HepG2 (cell line): ENCODE measurements around the gene LRP5. TPM values are rescaled to one million over a fixed set of nuclear protein-coding genes. Genes with fewer than 3 reads are reported as not detected.

Experiments used
- ATAC-seq: fragments of 200-7000 bp; cut with Tn5 transposase; 3 replicates; pipeline ENCODE4 v1.9.1; 2020; ENCODE audit warnings: mild to moderate bottlenecking, moderate library complexity
- BruUV-seq: library from RNA; stranded (reverse); fragments of 400-500 nt; replicated peaks from 2 replicates; lab custom pipeline; 2021; lab: Mats Ljungman, UMichigan
- CTCF ChIA-PET: fragments of 300-600 bp; formaldehyde crosslinking; extraction: SDS; loops from one replicate; lab custom pipeline; 2021; ENCODE audit warnings: low total read pairs, inconsistent platforms, low intra/inter-chr PET ratio; lab: Yijun Ruan, JAX
- POLR2A ChIA-PET: fragments of 350-600 bp; sonication (Branson Sonifier 250); formaldehyde crosslinking; loops from one replicate; lab custom pipeline; 2020; ENCODE audit warnings: antibody characterized with exemption, inconsistent platforms; lab: Yijun Ruan, JAX
- DNase-seq: peaks from one replicate; pipeline ENCODE4 v3.0.0-alpha.2; 2015; ENCODE audit warnings: low spot score
- FAIRE-seq: peaks from 3 replicates; lab custom pipeline; 2011; peaks lifted over from hg19 to GRCh38; lab: Jason Lieb, UNC
- H2AFZ ChIP-seq: one replicate; pipeline ENCODE4 v1.6.1; 2011; ENCODE audit warnings: low read length, inconsistent platforms
- H3K27ac ChIP-seq: fragments of 300-600 bp; 3 replicates; pipeline ENCODE4 v1.8.0; 2011; ENCODE audit warnings: mixed run types, mild to moderate bottlenecking, mixed read lengths, low read length, inconsistent platforms; ENCODE audit not compliant: insufficient read depth; ENCODE audit errors: extremely low read length
- H3K27me3 ChIP-seq, 2 experiments: fragments of 200-600 bp in 1 of 2; 2 replicates in 1 of 2; 3 replicates in 1 of 2; pipeline versions ENCODE4 v1.6.0 to v1.8.0; 2011; ENCODE audit warnings: low read length in 2 of 2, mild to moderate bottlenecking in 2 of 2, moderate library complexity in 2 of 2, inconsistent platforms in 1 of 2; ENCODE audit not compliant: insufficient read depth in 2 of 2, control insufficient read depth in 1 of 2
- H3K36me3 ChIP-seq, 2 experiments: fragments of 200-600 bp in 1 of 2; replicated peaks in 1 of 2; 2 replicates in 1 of 2; 3 replicates in 1 of 2; pipeline versions ENCODE4 v1.5.1 to v1.8.0; 2011; ENCODE audit warnings: low read length in 2 of 2, inconsistent platforms in 1 of 2; ENCODE audit not compliant: insufficient read depth in 2 of 2, control insufficient read depth in 1 of 2
- H3K4me1 ChIP-seq: 2 replicates; pipeline ENCODE4 v1.5.1; 2012; ENCODE audit warnings: low read length, inconsistent platforms; ENCODE audit not compliant: insufficient read depth
- H3K4me2 ChIP-seq: 2 replicates; pipeline ENCODE4 v1.6.0; 2011; ENCODE audit warnings: low read depth, low read length, inconsistent platforms
- H3K4me3 ChIP-seq, 3 experiments: fragments of 200-600 bp in 1 of 3; sonication (generic), shearing (Covaris generic) in 1 of 3; replicated peaks in 1 of 3; 2 replicates each; pipeline ENCODE4 v1.5.1; 2011 to 2016; ENCODE audit warnings: low read length in 3 of 3, inconsistent platforms in 2 of 3, low read depth in 2 of 3, mild to moderate bottlenecking in 2 of 3, control low read depth in 1 of 3, mixed read lengths in 1 of 3; ENCODE audit not compliant: insufficient read depth in 1 of 3
- H3K79me2 ChIP-seq: one replicate; pipeline ENCODE4 v1.6.1; 2011; ENCODE audit warnings: low read length, inconsistent platforms; ENCODE audit not compliant: insufficient read depth
- H3K9ac ChIP-seq: 2 replicates; pipeline ENCODE4 v1.6.0; 2011; ENCODE audit warnings: mild to moderate bottlenecking, low read depth, low read length, inconsistent platforms; ENCODE audit not compliant: insufficient read depth
- H3K9me3 ChIP-seq: 2 replicates; pipeline ENCODE4 v1.5.1; 2012; ENCODE audit warnings: mild to moderate bottlenecking, low read length
- H4K20me1 ChIP-seq: 2 replicates; pipeline ENCODE4 v1.6.0; 2011; ENCODE audit warnings: inconsistent platforms, mild to moderate bottlenecking, low read length, moderate library complexity; ENCODE audit not compliant: insufficient read depth
- AGO2 ChIP-seq: fragments of 200-400 bp; formaldehyde crosslinking; optimal IDR thresholded peaks from 2 replicates; pipeline ENCODE3; 2017; ENCODE audit warnings: mild to moderate bottlenecking, low read depth, low read length, moderate library complexity
- CENPT ChIP-seq: sonication (generic); formaldehyde crosslinking; IDR thresholded peaks from 2 replicates; pipeline ENCODE4 v1.8.0; 2022; ENCODE audit warnings: low read depth, mild to moderate bottlenecking, moderate library complexity, missing genetic modification reagents
- HES4 ChIP-seq: sonication (generic); formaldehyde crosslinking; IDR thresholded peaks from 2 replicates; pipeline ENCODE4 v1.9.0; 2021; ENCODE audit warnings: mild to moderate bottlenecking, missing genetic modification reagents, borderline replicate concordance
- HNRNPLL ChIP-seq: fragments of 200-400 bp; formaldehyde crosslinking; IDR thresholded peaks from 2 replicates; pipeline ENCODE4 v1.6.1; 2017; ENCODE audit warnings: mild to moderate bottlenecking, low read depth, low read length; ENCODE audit not compliant: poor library complexity, severe bottlenecking
- NR0B2 ChIP-seq: sonication (generic); formaldehyde crosslinking; IDR thresholded peaks from 2 replicates; pipeline ENCODE4 v1.4.0; 2020; ENCODE audit warnings: mild to moderate bottlenecking, missing genetic modification reagents
- PCBP1 ChIP-seq: fragments of 200-400 bp; formaldehyde crosslinking; IDR thresholded peaks from 2 replicates; pipeline ENCODE4 v1.6.1; 2017; ENCODE audit warnings: mild to moderate bottlenecking, low read depth, low read length, borderline replicate concordance
- RBM22 ChIP-seq: fragments of 200-400 bp; formaldehyde crosslinking; optimal IDR thresholded peaks from 2 replicates; pipeline ENCODE3; 2017; ENCODE audit warnings: mild to moderate bottlenecking, low read length, moderate library complexity
- ZBTB26 ChIP-seq: IDR thresholded peaks from 2 replicates; pipeline ENCODE4 v1.6.1; 2016; ENCODE audit warnings: missing compliant biosample characterization, missing genetic modification reagents, borderline replicate concordance
- ZBTB34 ChIP-seq: sonication (generic); formaldehyde crosslinking; IDR thresholded peaks from 2 replicates; pipeline ENCODE4 v1.8.0; 2022; ENCODE audit warnings: mild to moderate bottlenecking, missing genetic modification reagents
- ZNF275 ChIP-seq: sonication (generic); formaldehyde crosslinking; IDR thresholded peaks from 2 replicates; pipeline ENCODE4 v1.8.0; 2022; ENCODE audit warnings: missing genetic modification reagents, mild to moderate bottlenecking, inconsistent platforms, borderline replicate concordance
- ZNF3 ChIP-seq: IDR thresholded peaks from 2 replicates; pipeline ENCODE4 v1.7.0; 2017; ENCODE audit warnings: inconsistent platforms
- WGBS: methylation state at CpG from one replicate; pipeline ENCODE4 v1.1.6; 2017; ENCODE audit warnings: low lambda C conversion rate; 5-methylcytosine and 5-hydroxymethylcytosine counted together
- in situ Hi-C: cut with HindIII; loops from 2 replicates; pipeline ENCODE4 v1.10.0; 2017; ENCODE audit warnings: low pct_unique_long_range_greater_than_20kb; ENCODE audit not compliant: extremely low pct_ligation_motif_present
- intact Hi-C: fragments of 100-400 bp; cut with micrococcal nuclease; formaldehyde crosslinking; loops from one replicate; pipeline ENCODE4 v1.10.0; 2022; ENCODE audit not compliant: unreplicated experiment
- polyA plus RNA-seq, 8 experiments: library from polyadenylated mRNA; depleted of rRNA in 3 of 8; stranded (reverse) in 7 of 8; unstranded in 1 of 8; fragments of >200 nt; fragmentation: Illumina TruSeq in 4 of 8; extraction: Trizol in 4 of 8; gene quantifications; 2 replicates each; pipeline versions ENCODE4 v1.2.1 to v1.2.3, GENCODE V29; 2011 to 2016; ENCODE audit warnings: low read depth in 4 of 8, missing spikeins in 1 of 8, mixed read lengths in 1 of 8; ENCODE audit not compliant: insufficient read depth in 1 of 8
- total RNA-seq, 5 experiments: library from RNA; depleted of rRNA; stranded (reverse); fragments of >200 nt; fragmentation: Illumina TruSeq; extraction: Trizol; gene quantifications; 2 replicates each; pipeline ENCODE4 v1.2.3, GENCODE V29; 2016; ENCODE audit warnings: low read depth in 1 of 5

LRP5 gene
- total and polyA plus RNA-seq, 2 of the 13 experiments (the other 11 are each of a cell fraction or from before 2014, with no cell fraction given): 40.4 to 64.0 TPM

GRCh38 chr11:68367252-68367651, 54.9 kb downstream of the LRP5 start:
- FAIRE-seq (no peak), DNase-seq (no peak), ATAC-seq (no peak)
- Histone ChIP-seq H3K4me3 (no peak overlapping the region), H2AFZ (no peak overlapping the region), H3K9ac (no peak overlapping the region), H3K79me2 (peaks cover 3% of the 10 kb centered on the region), H3K27ac (no peak overlapping the region), H3K36me3 (peaks cover 37 to 61% of the 10 kb centered on the region in 2 experiments; a peak in 4 of 5 replicates), H3K27me3 (no peaks in the 10 kb centered on the region), H4K20me1 (peaks cover 16% of the 10 kb centered on the region; the same call in 1 of the 2 replicates), H3K4me1 (peaks cover 9% of the 10 kb centered on the region), H3K9me3 (no peaks in the 10 kb centered on the region), H3K4me2 (no peak overlapping the region)
- ChIA-PET POLR2A (no interaction called here), CTCF (no interaction called here)
- in situ Hi-C loops (no loop called here), intact Hi-C loops (no loop called here)
- TF ChIP-seq HNRNPLL (peak; percentile 23), HES4 (CRISPR knock-in tag) (no peak), RBM22 (peak; percentile 66), AGO2 (peak; percentile 31), NR0B2 (CRISPR knock-in tag) (no peak)
- WGBS: 90% methylated on average over 4 of the region's 6 CpGs
- TSS peak; percentile 24 for BruUV-seq

- 95% methylated on average over 4 of the region's 8 CpGs for WGBS
- Histone ChIP-seq H3K27me3 (no peaks in the 10 kb centered on the region), H3K9me3 (no peaks in the 10 kb centered on the region), H4K20me1 (peaks cover 37% of the 10 kb centered on the region), H3K36me3 (peaks cover 28 to 51% of the 10 kb centered on the region in 2 experiments; a peak in 4 of 5 replicates), H3K4me1 (peaks cover 34% of the 10 kb centered on the region), H3K9ac (no peak overlapping the region), H3K4me3 (no peak overlapping the region), H3K79me2 (peaks cover 6% of the 10 kb centered on the region), H3K27ac (no peak overlapping the region), H3K4me2 (no peak overlapping the region), H2AFZ (no peak overlapping the region)
- CTCF ChIA-PET: no interaction called here
- no peak for DNase-seq
- no peak for ATAC-seq
- intact Hi-C loops (loop anchor here (5.0 kb wide), 1 partner anchor 52 kb away; no protein-coding TSS in a partner anchor), in situ Hi-C loops (no loop called here)
- TF ChIP-seq ZNF3 (no peak), CENPT (CRISPR knock-in tag) (no peak), ZBTB34 (no peak), ZBTB26 (no peak), PCBP1 (no peak), ZNF275 (no peak)
- POLR2A ChIA-PET: no interaction called here
- no TSS peak for BruUV-seq
- FAIRE-seq: no peak
Observed at GRCh38 chr11:68369756-68370155, 57.4 kb downstream of the LRP5 start.
